ENCODE results near the gene ITPR1. TPM values are rescaled to one million over a fixed set of nuclear protein-coding genes. Genes with fewer than 3 reads are reported as not detected.

Gene ITPR1
- total and polyA plus RNA-seq, 2 of the 4 experiments (the other 2 are of a cell fraction): 1.8 to 5.7 TPM

DNA sequence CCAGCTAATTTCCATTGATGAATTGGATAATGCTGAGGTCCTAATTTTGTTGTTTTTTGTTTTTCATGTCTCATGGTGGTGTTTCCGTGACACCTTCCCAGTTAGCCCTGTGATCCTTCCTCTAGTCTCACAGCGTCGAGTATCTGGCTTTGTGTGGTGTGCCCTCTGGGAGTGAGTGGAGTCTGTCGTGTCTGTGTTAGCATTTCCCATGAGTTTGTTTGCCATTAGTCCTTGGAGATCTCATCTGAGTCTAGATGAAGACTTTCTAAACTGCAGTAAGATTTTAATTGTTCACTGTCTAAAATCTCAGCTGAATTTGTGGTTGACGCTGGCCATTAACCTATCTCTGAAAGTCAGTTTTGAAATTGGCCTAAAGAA is 224.2 kb downstream of the ITPR1 start:
- no peak overlapping the region for H4K8ac ChIP-seq (ENCODE audit: low read depth in 2 of 2, low read length in 2 of 2)
- H3K23ac ChIP-seq (ENCODE audit: low read depth, low read length): no peak overlapping the region
- WGBS, 2 experiments (ENCODE audit: extremely low coverage in 2 of 2, insufficient read length in 1 of 2): 60% methylated on average over 1 of the region's 5 CpGs; no CpG with 5 or more reads in 1 of the 2 experiments
- ChIA-PET CTCF (interaction anchor here (0.6 to 1.5 kb wide), 3 partner anchors 310 to 340 kb away, joined by 3 to 5 read pairs (median 4); no protein-coding TSS in a partner anchor), POLR2A (ENCODE audit: unreplicated experiment) (no interaction called here)
- no peak overlapping the region for H4K91ac ChIP-seq (ENCODE audit: insufficient read depth, low read depth, low read length)
- 0 out of 2 replicates have a peak overlapping the region, but pooled peaks have one; percentile 50 for H3K4ac ChIP-seq (ENCODE audit: low read depth, low read length)
- H2BK20ac ChIP-seq (ENCODE audit: low read depth, low read length): peak overlapping the region; percentile 33; the same call in 1 of the 2 replicates
- no peak overlapping the region for H3K4me3 ChIP-seq (ENCODE audit: insufficient read depth, low read depth, low read length)
- no peak overlapping the region for H3K56ac ChIP-seq (ENCODE audit: extremely low read depth, insufficient read depth, low read length)
- H3K9me1 ChIP-seq (ENCODE audit: insufficient read depth, low read length): peaks cover 7% of the 10 kb centered on the region; the same call in 1 of the 2 replicates
- ATAC-seq (ENCODE audit: low read depth) (no peak), DNase-seq (no peak)
- no peaks in the 10 kb centered on the region for H3K9me3 ChIP-seq (ENCODE audit: control insufficient read depth, insufficient read depth, low read length)
- intact Hi-C loops (cut with micrococcal nuclease) (no loop called here), dilution Hi-C loops (cut with HindIII; ENCODE audit: low sequenced_read_pairs, unreplicated experiment) (no loop called here), in situ Hi-C loops (cut with MboI; ENCODE audit: low sequenced_read_pairs) (loop anchor here (5.0 to 10.0 kb wide), 3 partner anchors 265 to 335 kb away; no protein-coding TSS in a partner anchor)
- H3K4me2 ChIP-seq (ENCODE audit: low read depth, low read length): no peak overlapping the region
- no peaks in the 10 kb centered on the region for H4K20me1 ChIP-seq (ENCODE audit: insufficient read depth, low read length)
- no TSS peak for BruUV-seq (replicated peaks)
- no peaks in the 10 kb centered on the region for H3K36me3 ChIP-seq (ENCODE audit: control insufficient read depth, insufficient read depth, low read length)
- no peaks in the 10 kb centered on the region for H3K27me3 ChIP-seq (ENCODE audit: control insufficient read depth, insufficient read depth, low read length)
- H3K79me1 ChIP-seq (ENCODE audit: low read depth in 1 of 2, low read length in 2 of 2): no peaks in the 10 kb centered on the region
- H2BK5ac ChIP-seq (ENCODE audit: low read depth, low read length, poor library complexity, severe bottlenecking): no peak overlapping the region
- H3K18ac ChIP-seq (ENCODE audit: low read depth, low read length): no peak overlapping the region
- H3K4me1 ChIP-seq (ENCODE audit: control insufficient read depth, insufficient read depth, low read length): peaks cover 17% of the 10 kb centered on the region
- no peak overlapping the region for H2AK9ac ChIP-seq (replicated peaks; ENCODE audit: low read depth, low read length, poor library complexity)
- no peak for TF ChIP-seq MXI1 (IDR thresholded peaks at IDR 0.05; ENCODE audit: borderline replicate concordance, low read depth, low read length)
- no peak for TF ChIP-seq USF2 (IDR thresholded peaks at IDR 0.05; ENCODE audit: low read depth, low read length)
- no peak for TF ChIP-seq NFE2L2 (IDR thresholded peaks at IDR 0.05; ENCODE audit: low read depth, low read length)
- no peak for TF ChIP-seq CEBPB (IDR thresholded peaks at IDR 0.05; ENCODE audit: low read depth, low read length)
- no peak for TF ChIP-seq CTCF (conservative IDR thresholded peaks at IDR 0.05; ENCODE audit: low read depth, low read length)
- no peak for TF ChIP-seq FOS (IDR thresholded peaks at IDR 0.05; ENCODE audit: low read depth, low read length)
- no peak for TF ChIP-seq RAD21 (IDR thresholded peaks at IDR 0.05; ENCODE audit: low read length)
- no peak for TF ChIP-seq BHLHE40 (IDR thresholded peaks at IDR 0.05; ENCODE audit: low read depth, low read length)
- no peak for TF ChIP-seq MAFK (IDR thresholded peaks at IDR 0.05; ENCODE audit: low read depth, low read length)
- no peak for TF ChIP-seq ELK1 (IDR thresholded peaks at IDR 0.05; ENCODE audit: borderline replicate concordance, low read depth, low read length)
- TF ChIP-seq MAZ (IDR thresholded peaks at IDR 0.05; ENCODE audit: borderline replicate concordance, low read depth, low read length): no peak
- TF ChIP-seq RCOR1 (IDR thresholded peaks at IDR 0.05; ENCODE audit: insufficient replicate concordance, low read length): no peak
- no peak for TF ChIP-seq POLR2A (IDR thresholded peaks at IDR 0.05; ENCODE audit: low read depth, low read length)
- TF ChIP-seq SMC3 (IDR thresholded peaks at IDR 0.05; ENCODE audit: low read depth, low read length): no peak
- TF ChIP-seq RFX5 (IDR thresholded peaks at IDR 0.05; ENCODE audit: low read depth, low read length): no peak
- no peak for TF ChIP-seq CHD1 (IDR thresholded peaks at IDR 0.05; ENCODE audit: low read depth, low read length)
- H3K27ac ChIP-seq (ENCODE audit: insufficient read depth, low read length): no peak overlapping the region
- peak overlapping the region; percentile 67 for H2AK5ac ChIP-seq (ENCODE audit: low read depth, low read length)
- no peak overlapping the region for H3K9ac ChIP-seq (ENCODE audit: low read depth, low read length)
- no peak overlapping the region; the same call in 1 of the 2 replicates for H3K14ac ChIP-seq (replicated peaks; ENCODE audit: low read depth, low read length)
- peak overlapping the region; percentile 32; the same call in 1 of the 2 replicates for H2BK120ac ChIP-seq (ENCODE audit: low read depth, low read length)
- H4K5ac ChIP-seq (ENCODE audit: low read depth, low read length): no peak overlapping the region
- H2BK15ac ChIP-seq (ENCODE audit: low read depth, low read length): peak overlapping the region; percentile 18; the same call in 1 of the 3 replicates
- no peak overlapping the region for H2AFZ ChIP-seq (replicated peaks; ENCODE audit: low read length, poor library complexity)
